Tibial artery (tissue), 4 donors: ENCODE results near the gene EXD3.

Source experiments
- DNase-seq, 2 donors: peaks; one replicate each; pipeline ENCODE4 v3.0.0-alpha.2; 2019
- H3K27ac ChIP-seq, 2 donors: fragments of 200-600 bp; sonication (generic) in 1 of 2; 1 replicate in 1 of 2; 2 replicates in 1 of 2; pipeline ENCODE4 v1.5.1; 2018 to 2019; ENCODE audit warnings: mild to moderate bottlenecking in 1 of 2
- H3K27me3 ChIP-seq, 2 donors: fragments of 200-600 bp; sonication (generic) in 1 of 2; one replicate each; pipeline versions ENCODE4 v1.5.1 to v1.6.0; 2016 to 2019
- H3K36me3 ChIP-seq, 3 donors: fragments of 200-600 bp; sonication (generic) in 2 of 3; one replicate each; pipeline ENCODE4 v1.5.1; 2016 to 2019; ENCODE audit warnings: mild to moderate bottlenecking in 2 of 3
- H3K4me1 ChIP-seq, 4 donors: fragments of 200-600 bp; sonication (generic) in 2 of 4; 1 replicate in 3 of 4; 2 replicates in 1 of 4; pipeline ENCODE4 v1.5.1; 2016 to 2019
- H3K4me3 ChIP-seq, 2 donors: fragments of 200-600 bp; sonication (generic) in 1 of 2; 1 replicate in 1 of 2; 2 replicates in 1 of 2; pipeline ENCODE4 v1.5.1; 2018 to 2019; ENCODE audit warnings: mild to moderate bottlenecking in 2 of 2
- H3K9me3 ChIP-seq, 3 donors: fragments of 200-600 bp; sonication (generic) in 1 of 3; one replicate each; pipeline ENCODE4 v1.5.1; 2016 to 2019
- intact Hi-C: fragments of 100-400 bp; cut with DNase I; formaldehyde crosslinking; loops from one replicate; pipeline ENCODE4 v1.15.0; 2023; ENCODE audit warnings: low total_unique reads
- TF ChIP-seq, protein P1 (sequence below), 2 experiments: fragments of 200-600 bp in 1 of 2; fragments of 450-650 bp in 1 of 2; IDR thresholded peaks; one replicate each; pipeline ENCODE4 v1.5.1; 2017 to 2019; ENCODE audit warnings: antibody characterized with exemption in 2 of 2, mild to moderate bottlenecking in 1 of 2, moderate library complexity in 1 of 2

EXD3 gene

DNA sequence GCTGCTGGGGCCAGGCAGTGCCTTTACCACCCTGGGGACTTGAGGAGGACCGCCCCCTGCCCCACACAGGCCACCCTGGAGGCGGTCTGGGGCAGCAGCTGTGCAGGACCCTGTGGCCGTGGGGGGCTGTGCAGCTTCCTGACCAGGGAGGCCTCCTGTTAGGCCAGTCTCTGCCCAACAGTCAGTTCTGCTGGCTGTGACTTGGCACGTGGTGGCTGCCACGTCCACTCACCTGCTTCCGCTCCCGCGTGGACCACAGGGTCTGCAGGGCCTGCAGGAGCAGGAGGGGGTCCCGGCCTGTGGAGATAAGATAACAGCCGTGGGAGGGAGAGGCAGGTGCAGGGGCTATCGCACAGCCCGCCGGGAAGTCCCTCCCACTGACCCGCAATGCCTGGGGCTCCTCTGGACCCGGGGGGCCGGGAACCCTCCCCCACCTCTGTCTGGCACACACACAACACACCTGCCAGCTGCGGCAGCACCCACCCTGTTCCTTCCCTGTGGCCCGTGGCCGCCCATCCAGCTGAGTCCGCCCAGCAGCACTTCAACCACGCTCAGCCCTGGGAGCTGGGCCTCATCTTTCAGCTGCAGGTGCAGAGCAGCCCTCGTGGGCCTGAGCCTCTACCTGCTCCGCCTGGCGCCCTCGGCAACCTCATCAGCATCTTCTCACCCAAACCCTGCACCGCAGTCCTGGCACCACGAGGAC is 39.7 kb downstream of the EXD3 start:
- TF ChIP-seq, protein P1, sequence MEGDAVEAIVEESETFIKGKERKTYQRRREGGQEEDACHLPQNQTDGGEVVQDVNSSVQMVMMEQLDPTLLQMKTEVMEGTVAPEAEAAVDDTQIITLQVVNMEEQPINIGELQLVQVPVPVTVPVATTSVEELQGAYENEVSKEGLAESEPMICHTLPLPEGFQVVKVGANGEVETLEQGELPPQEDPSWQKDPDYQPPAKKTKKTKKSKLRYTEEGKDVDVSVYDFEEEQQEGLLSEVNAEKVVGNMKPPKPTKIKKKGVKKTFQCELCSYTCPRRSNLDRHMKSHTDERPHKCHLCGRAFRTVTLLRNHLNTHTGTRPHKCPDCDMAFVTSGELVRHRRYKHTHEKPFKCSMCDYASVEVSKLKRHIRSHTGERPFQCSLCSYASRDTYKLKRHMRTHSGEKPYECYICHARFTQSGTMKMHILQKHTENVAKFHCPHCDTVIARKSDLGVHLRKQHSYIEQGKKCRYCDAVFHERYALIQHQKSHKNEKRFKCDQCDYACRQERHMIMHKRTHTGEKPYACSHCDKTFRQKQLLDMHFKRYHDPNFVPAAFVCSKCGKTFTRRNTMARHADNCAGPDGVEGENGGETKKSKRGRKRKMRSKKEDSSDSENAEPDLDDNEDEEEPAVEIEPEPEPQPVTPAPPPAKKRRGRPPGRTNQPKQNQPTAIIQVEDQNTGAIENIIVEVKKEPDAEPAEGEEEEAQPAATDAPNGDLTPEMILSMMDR (IDR thresholded peaks at IDR 0.05), result no peak
- intact Hi-C loops, result no loop called here
- Histone ChIP-seq H3K9me3 (no peaks in the 10 kb centered on the region), H3K4me1 (no peaks in the 10 kb centered on the region), H3K27me3 (no peaks in the 10 kb centered on the region), H3K27ac (no peak overlapping the region), H3K36me3 (peaks cover 0 to 43% (median 12%) of the 10 kb centered on the region in 3 donors), H3K4me3 (no peak overlapping the region)
- no peak for DNase-seq

DNA sequence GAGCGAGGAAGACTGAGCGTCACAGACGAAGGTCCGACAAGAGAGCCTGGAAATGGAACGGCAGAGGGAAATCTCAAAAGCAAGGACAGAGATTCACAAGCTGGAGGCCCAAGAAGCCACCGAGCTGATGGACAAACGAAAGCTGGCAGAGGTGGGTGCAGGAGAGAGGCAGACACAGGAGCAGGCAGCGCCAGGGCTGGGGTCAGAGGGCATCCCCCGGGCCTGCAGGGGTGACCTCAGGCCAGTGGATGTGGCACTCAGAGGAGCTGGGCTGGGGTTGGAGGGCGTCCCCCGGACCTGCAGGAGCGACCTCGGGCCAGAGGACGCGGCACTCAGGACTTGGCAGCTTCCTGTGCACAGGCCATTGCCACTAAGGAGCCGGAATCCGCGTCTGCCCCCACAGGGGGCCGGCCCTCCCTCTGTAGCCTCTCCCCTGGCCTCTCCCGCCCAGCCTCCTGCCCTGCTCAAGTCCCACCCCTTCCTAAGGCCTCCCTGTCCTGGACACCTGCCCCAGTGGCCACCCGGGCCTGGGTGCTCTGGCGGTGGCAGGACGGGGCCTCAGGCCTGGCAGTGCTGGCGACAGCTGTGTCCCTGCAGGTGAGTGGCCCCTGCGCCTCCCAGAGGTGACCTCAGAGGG is 40.4 kb downstream of the EXD3 start:
- intact Hi-C loops, result no loop called here
- TF ChIP-seq, protein P1 (IDR thresholded peaks at IDR 0.05), result no peak
- Histone ChIP-seq H3K27ac (no peak overlapping the region), H3K36me3 (peaks cover 0 to 37% (median 12%) of the 10 kb centered on the region in 3 donors), H3K4me3 (no peak overlapping the region), H3K4me1 (no peaks in the 10 kb centered on the region), H3K27me3 (no peaks in the 10 kb centered on the region), H3K9me3 (no peaks in the 10 kb centered on the region)
- DNase-seq, result no peak

DNA sequence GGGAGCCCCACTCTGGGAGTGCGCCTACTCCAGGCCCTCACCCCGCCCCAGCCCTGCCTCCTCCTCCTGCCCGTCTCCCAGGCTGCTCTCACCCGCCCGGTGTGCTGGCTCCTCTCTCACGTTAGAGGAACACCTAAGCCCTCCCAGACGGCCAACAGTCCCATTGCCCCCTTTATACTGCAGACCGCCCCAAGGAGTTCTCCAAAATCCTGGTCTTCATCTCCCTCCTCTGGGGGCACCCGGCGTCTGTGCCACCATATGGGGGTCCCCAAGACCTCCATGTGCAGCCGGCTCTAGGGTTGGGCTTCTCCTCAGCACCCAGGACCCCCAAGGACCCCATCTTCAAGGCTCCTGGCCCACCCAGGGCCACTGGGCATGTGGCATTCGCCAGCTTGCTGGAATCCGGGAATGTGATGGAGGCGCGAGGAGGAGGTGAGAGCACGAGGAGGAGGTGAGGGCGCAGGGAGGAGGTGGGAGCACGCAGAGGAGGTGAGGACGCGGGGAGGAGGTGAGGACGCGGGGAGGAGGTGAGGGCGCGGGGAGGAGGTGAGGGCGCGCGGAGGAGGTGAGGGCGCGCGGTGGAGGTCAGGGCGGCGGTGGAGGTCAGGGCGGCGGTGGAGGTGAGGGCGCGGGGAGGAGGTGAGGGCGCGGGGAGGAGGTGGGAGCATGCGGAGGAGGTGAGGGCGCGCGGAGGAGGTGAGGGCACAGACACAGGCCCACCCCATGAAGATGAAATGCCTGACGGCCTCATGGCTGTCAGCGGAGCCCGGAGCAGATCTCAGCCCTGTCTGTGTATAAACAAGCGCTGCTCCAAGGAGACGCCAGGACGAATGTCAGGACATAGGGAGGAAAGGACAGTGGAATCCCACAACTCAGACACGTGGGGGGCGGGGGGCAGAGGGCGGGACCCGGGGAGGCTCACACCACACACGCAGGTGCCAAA is 41.2 kb downstream of the EXD3 start:
- Histone ChIP-seq H3K27ac (no peak overlapping the region), H3K27me3 (no peaks in the 10 kb centered on the region), H3K4me3 (no peak overlapping the region), H3K9me3 (no peaks in the 10 kb centered on the region), H3K4me1 (no peaks in the 10 kb centered on the region), H3K36me3 (peaks cover 0 to 37% (median 12%) of the 10 kb centered on the region in 3 donors)
- no peak for DNase-seq
- intact Hi-C loops, result no loop called here
- TF ChIP-seq, protein P1 (IDR thresholded peaks at IDR 0.05), result no peak

DNA sequence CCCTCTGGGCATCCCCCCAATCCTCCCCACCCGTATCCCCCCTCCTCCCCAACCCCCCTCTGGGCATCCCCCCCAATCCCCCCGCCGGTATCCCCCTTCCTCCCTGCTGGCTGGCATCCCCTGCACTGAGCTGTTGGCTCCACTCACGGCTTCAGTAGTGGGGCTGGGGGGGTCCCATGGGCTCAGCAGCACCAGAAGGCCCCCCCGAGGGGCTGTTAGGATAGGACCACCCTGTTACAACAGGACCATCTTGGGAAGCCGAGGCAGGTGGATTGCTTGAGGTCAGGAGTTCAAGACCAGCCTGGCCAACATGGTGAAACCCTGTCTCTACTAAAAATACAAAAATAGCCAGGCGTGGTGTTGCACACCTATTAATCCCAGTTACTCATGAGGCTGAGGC is 42.4 kb downstream of the EXD3 start:
- TF ChIP-seq, protein P1 (IDR thresholded peaks at IDR 0.05), result no peak
- Histone ChIP-seq H3K36me3 (peaks cover 0 to 37% (median 12%) of the 10 kb centered on the region in 3 donors), H3K4me1 (no peaks in the 10 kb centered on the region), H3K27me3 (no peaks in the 10 kb centered on the region), H3K9me3 (no peaks in the 10 kb centered on the region), H3K27ac (no peak overlapping the region), H3K4me3 (no peak overlapping the region)
- intact Hi-C loops, result no loop called here
- DNase-seq, result no peak

DNA sequence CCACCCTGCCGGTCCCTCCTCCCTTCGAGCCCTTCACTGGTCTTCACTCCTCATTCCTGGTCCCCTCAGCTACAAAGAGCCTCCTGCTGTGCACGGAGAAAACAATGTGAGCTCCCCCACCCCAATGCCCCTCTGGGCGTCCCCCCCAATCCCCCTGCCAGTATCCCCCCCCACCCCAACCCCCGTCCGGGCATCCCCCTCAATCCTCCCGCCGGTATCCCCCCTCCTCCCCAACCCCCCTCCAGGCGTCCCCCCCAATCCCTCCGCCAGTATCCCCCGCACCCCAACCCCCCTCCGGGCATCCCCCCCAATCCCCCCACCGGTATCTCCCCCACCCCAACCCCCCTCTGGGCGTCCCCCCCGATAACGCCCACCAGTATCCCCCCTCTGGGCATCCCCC is 42.8 kb downstream of the EXD3 start:
- DNase-seq, result no peak
- Histone ChIP-seq H3K4me3 (no peak overlapping the region), H3K36me3 (peaks cover 0 to 34% (median 8%) of the 10 kb centered on the region in 3 donors), H3K27me3 (no peaks in the 10 kb centered on the region), H3K9me3 (no peaks in the 10 kb centered on the region), H3K27ac (no peak overlapping the region), H3K4me1 (no peaks in the 10 kb centered on the region)
- intact Hi-C loops, result no loop called here
- TF ChIP-seq, protein P1 (IDR thresholded peaks at IDR 0.05), result no peak
